ENCODE results near the gene STPG3. TPM values are rescaled to one million over a fixed set of nuclear protein-coding genes. Genes with fewer than 3 reads are reported as not detected.

The STPG3 gene
- total and polyA plus RNA-seq, 8 donors = not detected

DNA sequence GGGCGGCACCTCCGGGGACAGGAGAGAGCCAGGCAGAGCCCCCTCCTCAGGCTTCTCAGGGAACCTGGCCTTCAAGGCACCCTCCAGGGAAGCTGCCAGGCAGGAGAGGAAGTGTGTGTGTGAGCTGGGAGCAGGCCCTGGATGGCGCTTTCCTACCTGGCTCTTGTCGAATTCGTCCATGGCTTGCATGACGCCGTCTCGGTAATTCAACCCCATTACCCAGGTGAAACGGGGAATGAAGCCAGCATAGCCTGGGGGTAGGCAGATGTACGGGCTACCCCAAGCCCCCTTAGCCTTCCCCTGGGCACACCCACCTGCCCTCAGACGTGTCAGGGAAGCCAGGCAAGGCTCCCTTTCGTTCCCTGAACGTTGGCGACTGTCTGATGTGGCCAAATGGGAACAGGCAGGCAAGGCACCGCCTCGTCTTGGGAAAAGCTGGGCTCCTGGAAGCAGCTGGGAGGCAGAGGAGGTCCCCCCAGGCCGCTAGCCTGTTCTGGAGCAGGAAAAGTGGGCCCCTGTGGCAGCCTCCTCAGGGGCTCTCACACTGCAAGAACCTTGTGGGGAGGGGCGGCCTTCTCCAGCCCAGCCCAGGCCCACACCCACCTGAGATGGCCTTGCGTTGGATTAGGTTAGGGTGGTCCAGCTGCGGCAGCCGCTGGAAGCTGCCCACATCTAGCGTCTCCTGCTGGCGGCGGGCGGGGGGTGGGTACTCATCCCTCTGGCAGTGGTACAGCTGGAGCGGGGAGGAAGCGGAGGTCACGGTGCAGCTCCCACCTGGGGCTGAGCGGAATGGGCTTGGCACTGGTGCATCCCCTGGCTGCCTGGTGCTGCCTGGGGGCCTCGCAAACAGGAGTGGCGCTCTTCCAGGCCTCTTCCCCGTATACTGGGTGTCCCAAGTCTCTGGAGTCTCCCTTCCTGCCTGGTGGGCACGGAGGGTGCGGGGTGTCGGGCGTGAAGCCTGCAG, 6.3 kb upstream of the STPG3 start:
- no peaks in the 10 kb centered on the region for H3K27me3 ChIP-seq
- 57 to 71% (median 66%) methylated on average over 21 to 36 of the region's 36 CpGs for WGBS, 5 donors
- intact Hi-C loops (cut with DNase I; ENCODE audit: low total_unique reads) = no loop called here
- peaks cover 16 to 22% (median 21%) of the 10 kb centered on the region in 4 donors for H3K36me3 ChIP-seq
- TF ChIP-seq EP300 (IDR thresholded peaks at IDR 0.05) (no peak), POLR2A (IDR thresholded peaks at IDR 0.05) (no peak), POLR2AphosphoS5 (IDR thresholded peaks at IDR 0.05) (no peak)
- TF ChIP-seq, protein P1, sequence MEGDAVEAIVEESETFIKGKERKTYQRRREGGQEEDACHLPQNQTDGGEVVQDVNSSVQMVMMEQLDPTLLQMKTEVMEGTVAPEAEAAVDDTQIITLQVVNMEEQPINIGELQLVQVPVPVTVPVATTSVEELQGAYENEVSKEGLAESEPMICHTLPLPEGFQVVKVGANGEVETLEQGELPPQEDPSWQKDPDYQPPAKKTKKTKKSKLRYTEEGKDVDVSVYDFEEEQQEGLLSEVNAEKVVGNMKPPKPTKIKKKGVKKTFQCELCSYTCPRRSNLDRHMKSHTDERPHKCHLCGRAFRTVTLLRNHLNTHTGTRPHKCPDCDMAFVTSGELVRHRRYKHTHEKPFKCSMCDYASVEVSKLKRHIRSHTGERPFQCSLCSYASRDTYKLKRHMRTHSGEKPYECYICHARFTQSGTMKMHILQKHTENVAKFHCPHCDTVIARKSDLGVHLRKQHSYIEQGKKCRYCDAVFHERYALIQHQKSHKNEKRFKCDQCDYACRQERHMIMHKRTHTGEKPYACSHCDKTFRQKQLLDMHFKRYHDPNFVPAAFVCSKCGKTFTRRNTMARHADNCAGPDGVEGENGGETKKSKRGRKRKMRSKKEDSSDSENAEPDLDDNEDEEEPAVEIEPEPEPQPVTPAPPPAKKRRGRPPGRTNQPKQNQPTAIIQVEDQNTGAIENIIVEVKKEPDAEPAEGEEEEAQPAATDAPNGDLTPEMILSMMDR (IDR thresholded peaks at IDR 0.05) = no peak
- no peak overlapping the region for H3K27ac ChIP-seq
- peak in 1 of 2 donors; percentile 42 for DNase-seq
- H3K4me1 ChIP-seq = peaks cover 25 to 35% (median 33%) of the 10 kb centered on the region in 4 donors
- no peak overlapping the region for H3K4me3 ChIP-seq
- H3K9me3 ChIP-seq = no peaks in the 10 kb centered on the region

DNA sequence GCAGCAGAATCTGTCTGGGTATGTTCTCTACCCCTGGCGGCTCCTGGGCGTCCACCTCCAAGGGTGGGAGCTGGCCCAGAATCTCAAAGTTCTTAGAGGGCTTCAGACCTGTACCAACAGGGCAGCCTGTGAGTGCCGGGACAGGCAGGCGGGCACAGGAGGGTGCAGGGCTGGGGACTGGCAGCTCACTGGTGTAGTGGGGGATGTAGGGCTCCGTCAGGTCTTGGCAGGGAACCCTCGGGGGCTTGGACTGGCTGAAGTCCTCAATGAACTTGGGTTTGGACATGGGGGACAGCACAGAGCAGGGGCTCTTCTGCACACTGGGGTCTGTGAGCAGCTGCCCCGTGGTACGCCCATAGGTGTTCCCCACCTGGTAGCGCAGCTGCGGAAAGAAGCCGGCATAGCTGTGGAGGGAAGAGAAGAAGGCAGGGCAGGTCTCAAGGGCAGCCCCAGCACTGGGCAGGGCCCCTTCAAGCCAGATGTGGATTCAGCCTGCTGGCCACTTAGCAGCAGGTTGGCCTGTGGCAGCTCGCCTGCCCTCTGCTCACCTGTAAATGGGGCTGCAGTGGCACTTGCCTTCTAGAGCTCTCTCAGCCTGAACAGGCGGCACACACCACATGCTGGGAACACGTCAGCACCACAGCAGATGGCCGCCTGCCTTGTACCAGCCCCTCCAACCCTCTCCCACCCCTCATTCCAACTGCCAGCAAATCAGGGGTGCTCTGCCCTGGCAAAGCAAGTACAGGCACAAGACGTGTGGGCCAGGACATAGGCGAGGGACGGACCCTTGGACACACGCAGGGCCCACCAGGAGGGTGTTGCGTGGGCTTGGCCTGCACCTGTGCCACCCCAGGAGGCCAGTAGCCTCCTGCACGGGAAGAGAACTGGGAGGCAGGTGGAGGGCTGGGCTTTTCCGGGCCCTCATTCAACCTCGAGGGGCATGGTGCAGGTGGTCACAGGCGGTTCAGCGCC, 5.3 kb upstream of the STPG3 start:
- no peak overlapping the region for H3K27ac ChIP-seq
- no peak overlapping the region for H3K4me3 ChIP-seq
- H3K36me3 ChIP-seq = peaks cover 16 to 22% (median 21%) of the 10 kb centered on the region in 4 donors
- TF ChIP-seq, protein P1 (IDR thresholded peaks at IDR 0.05) = no peak
- TF ChIP-seq POLR2AphosphoS5 (IDR thresholded peaks at IDR 0.05) (no peak), POLR2A (IDR thresholded peaks at IDR 0.05) (no peak), EP300 (IDR thresholded peaks at IDR 0.05) (no peak)
- no peaks in the 10 kb centered on the region for H3K27me3 ChIP-seq
- H3K4me1 ChIP-seq = peaks cover 20 to 28% (median 27%) of the 10 kb centered on the region in 4 donors
- WGBS, 5 donors = 85 to 92% (median 89%) methylated on average over 20 to 25 of the region's 25 CpGs
- no peak for DNase-seq
- intact Hi-C loops (cut with DNase I; ENCODE audit: low total_unique reads) = no loop called here
- H3K9me3 ChIP-seq = no peaks in the 10 kb centered on the region

DNA sequence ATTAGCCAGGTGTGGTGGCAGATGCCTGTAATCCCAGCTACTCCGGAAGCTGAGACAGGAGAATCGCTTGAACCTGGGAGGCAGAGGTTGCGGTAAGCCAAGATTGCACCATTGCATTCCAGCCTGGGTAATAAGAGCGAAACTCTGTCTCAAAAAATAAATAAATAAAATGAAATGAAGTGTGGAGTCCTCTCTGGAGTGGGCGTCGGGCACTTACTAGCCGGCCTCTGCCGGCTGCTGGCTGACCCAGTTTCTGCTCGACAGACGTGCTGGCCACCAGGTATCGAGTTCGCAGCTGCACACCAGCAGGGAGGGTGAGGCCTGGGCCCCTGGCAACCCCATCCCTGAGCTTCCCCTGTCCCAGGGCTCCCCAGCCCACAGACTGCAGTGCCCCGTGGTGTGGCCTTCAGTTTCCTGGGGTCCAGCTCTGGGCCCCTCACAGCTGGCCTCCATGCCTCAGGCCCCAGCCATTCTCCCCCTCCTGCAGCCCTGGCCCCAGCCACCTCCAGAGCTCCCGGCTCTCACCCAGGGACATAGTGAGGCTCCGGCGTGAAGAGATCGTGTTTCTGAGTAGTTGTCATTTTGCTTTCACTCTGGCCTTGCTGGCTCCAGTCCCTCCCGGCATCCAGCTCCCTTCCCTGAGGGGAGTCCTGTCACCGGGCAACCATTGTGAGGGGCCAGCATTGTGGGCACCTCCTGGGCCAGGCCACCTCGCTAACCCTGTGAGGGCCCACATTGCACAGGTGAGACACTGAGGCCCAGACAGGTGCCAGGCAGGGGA, 3.8 kb upstream of the STPG3 start:
- no peaks in the 10 kb centered on the region for H3K27me3 ChIP-seq
- no peak overlapping the region for H3K27ac ChIP-seq
- intact Hi-C loops (cut with DNase I; ENCODE audit: low total_unique reads) = no loop called here
- no peak for TF ChIP-seq POLR2A (IDR thresholded peaks at IDR 0.05)
- TF ChIP-seq, protein P1 (IDR thresholded peaks at IDR 0.05) = no peak
- H3K36me3 ChIP-seq = peaks cover 14 to 17% (median 16%) of the 10 kb centered on the region in 4 donors
- DNase-seq = no peak
- no peak overlapping the region for H3K4me3 ChIP-seq
- H3K4me1 ChIP-seq = peaks cover 15 to 25% (median 20%) of the 10 kb centered on the region in 4 donors
- no peaks in the 10 kb centered on the region for H3K9me3 ChIP-seq
- 74 to 86% (median 81%) methylated on average over 18 to 20 of the region's 20 CpGs for WGBS, 5 donors

DNA sequence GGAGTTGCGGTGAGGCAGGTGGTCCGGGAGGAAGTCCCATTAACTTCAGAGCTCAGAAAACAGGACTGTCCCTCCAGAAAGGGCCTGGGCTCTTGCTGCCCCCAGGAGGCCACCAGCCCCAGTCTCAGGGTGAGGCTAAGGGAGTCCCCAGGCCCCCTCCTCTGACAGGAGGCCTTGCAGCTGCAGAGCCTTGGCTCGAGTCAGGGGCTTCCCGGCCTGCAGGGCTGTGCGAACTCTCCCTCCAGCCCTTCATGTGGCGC, 3.2 kb upstream of the STPG3 start:
- 66 to 84% (median 82%) methylated on average over 6 of the region's 6 CpGs for WGBS, 5 donors
- no peaks in the 10 kb centered on the region for H3K27me3 ChIP-seq
- intact Hi-C loops (cut with DNase I; ENCODE audit: low total_unique reads) = no loop called here
- peaks cover 9 to 25% (median 20%) of the 10 kb centered on the region in 4 donors for H3K4me1 ChIP-seq
- H3K4me3 ChIP-seq = no peak overlapping the region
- TF ChIP-seq POLR2A (IDR thresholded peaks at IDR 0.05) = no peak
- TF ChIP-seq POLR2AphosphoS5 (IDR thresholded peaks at IDR 0.05) = no peak
- TF ChIP-seq, protein P1 (IDR thresholded peaks at IDR 0.05) = no peak
- TF ChIP-seq EP300 (IDR thresholded peaks at IDR 0.05) = no peak
- no peaks in the 10 kb centered on the region for H3K9me3 ChIP-seq
- H3K27ac ChIP-seq = no peak overlapping the region
- H3K36me3 ChIP-seq = peaks cover 8 to 12% (median 10%) of the 10 kb centered on the region in 4 donors
- DNase-seq = no peak

All from stomach (tissue), 9 donors.